ENCODE data around the gene ARHGAP26.

DNA sequence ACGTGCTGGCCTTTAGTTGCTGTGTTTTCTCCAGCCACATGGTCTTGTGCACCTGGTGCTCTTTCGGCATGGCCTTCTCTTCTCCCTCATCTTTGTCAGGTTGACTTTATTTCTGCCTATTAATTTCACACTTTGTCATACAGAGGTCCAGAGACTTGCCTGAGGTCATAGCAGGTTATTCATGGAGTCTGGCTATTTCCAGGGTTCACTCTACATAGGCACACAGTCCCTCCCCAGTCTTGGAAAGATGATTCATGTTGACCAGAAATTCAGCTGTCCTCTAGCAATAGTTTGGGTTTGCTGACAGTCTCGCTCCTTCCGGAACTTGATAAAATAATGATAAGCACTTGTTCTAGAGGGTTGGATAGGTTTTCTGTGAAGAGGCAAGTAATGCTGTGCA lies 81.6 kb downstream of the ARHGAP26 start:
- TF ChIP-seq, protein P1, sequence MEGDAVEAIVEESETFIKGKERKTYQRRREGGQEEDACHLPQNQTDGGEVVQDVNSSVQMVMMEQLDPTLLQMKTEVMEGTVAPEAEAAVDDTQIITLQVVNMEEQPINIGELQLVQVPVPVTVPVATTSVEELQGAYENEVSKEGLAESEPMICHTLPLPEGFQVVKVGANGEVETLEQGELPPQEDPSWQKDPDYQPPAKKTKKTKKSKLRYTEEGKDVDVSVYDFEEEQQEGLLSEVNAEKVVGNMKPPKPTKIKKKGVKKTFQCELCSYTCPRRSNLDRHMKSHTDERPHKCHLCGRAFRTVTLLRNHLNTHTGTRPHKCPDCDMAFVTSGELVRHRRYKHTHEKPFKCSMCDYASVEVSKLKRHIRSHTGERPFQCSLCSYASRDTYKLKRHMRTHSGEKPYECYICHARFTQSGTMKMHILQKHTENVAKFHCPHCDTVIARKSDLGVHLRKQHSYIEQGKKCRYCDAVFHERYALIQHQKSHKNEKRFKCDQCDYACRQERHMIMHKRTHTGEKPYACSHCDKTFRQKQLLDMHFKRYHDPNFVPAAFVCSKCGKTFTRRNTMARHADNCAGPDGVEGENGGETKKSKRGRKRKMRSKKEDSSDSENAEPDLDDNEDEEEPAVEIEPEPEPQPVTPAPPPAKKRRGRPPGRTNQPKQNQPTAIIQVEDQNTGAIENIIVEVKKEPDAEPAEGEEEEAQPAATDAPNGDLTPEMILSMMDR (IDR thresholded peaks at IDR 0.05), result no peak
- TF ChIP-seq POLR2A (IDR thresholded peaks at IDR 0.05), result no peak
